ENCODE results near the gene RAP1A.

The RAP1A gene

GRCh38 chr1:111732718-111733117 lies 113.1 kb downstream of the RAP1A start:
- no peak overlapping the region for H3K4me3 ChIP-seq (ENCODE audit: low read depth, low read length)
- no peak for TF ChIP-seq MAX (IDR thresholded peaks at IDR 0.05; ENCODE audit: low read depth, low read length)
- TF ChIP-seq CTCF (IDR thresholded peaks at IDR 0.05; ENCODE audit: low read depth, low read length) = no peak
- no peak for TF ChIP-seq MYC (IDR thresholded peaks at IDR 0.05; ENCODE audit: low read depth, low read length)
- no peak for DNase-seq (ENCODE audit: low read depth)

- TF ChIP-seq MAX (IDR thresholded peaks at IDR 0.05; ENCODE audit: low read depth, low read length) = no peak
- TF ChIP-seq MYC (IDR thresholded peaks at IDR 0.05; ENCODE audit: low read depth, low read length) = no peak
- TF ChIP-seq CTCF (IDR thresholded peaks at IDR 0.05; ENCODE audit: low read depth, low read length) = no peak
- no peak for TF ChIP-seq POLR2A (IDR thresholded peaks at IDR 0.05; ENCODE audit: extremely low read depth, insufficient read length)
- peak; percentile 88 for DNase-seq (ENCODE audit: low read depth)
- H3K4me3 ChIP-seq (ENCODE audit: low read depth, low read length) = no peak overlapping the region
Observed at GRCh38 chr1:111733183-111733991, 113.8 kb downstream of the RAP1A start.

- H3K4me3 ChIP-seq (ENCODE audit: low read depth, low read length) = no peak overlapping the region
- DNase-seq (ENCODE audit: low read depth) = peak; percentile 33
- TF ChIP-seq CTCF (IDR thresholded peaks at IDR 0.05; ENCODE audit: low read depth, low read length) = no peak
- TF ChIP-seq MAX (IDR thresholded peaks at IDR 0.05; ENCODE audit: low read depth, low read length) = no peak
- no peak for TF ChIP-seq MYC (IDR thresholded peaks at IDR 0.05; ENCODE audit: low read depth, low read length)
- TF ChIP-seq POLR2A (IDR thresholded peaks at IDR 0.05; ENCODE audit: extremely low read depth, insufficient read length) = no peak
Observed at GRCh38 chr1:111733992-111734341, 114.4 kb downstream of the RAP1A start.

- no peak overlapping the region for H3K4me3 ChIP-seq (ENCODE audit: low read depth, low read length)
- no peak for TF ChIP-seq POLR2A (IDR thresholded peaks at IDR 0.05; ENCODE audit: extremely low read depth, insufficient read length)
- TF ChIP-seq MYC (IDR thresholded peaks at IDR 0.05; ENCODE audit: low read depth, low read length) = no peak
- TF ChIP-seq MAX (IDR thresholded peaks at IDR 0.05; ENCODE audit: low read depth, low read length) = no peak
- TF ChIP-seq CTCF (IDR thresholded peaks at IDR 0.05; ENCODE audit: low read depth, low read length) = no peak
- DNase-seq (ENCODE audit: low read depth) = no peak
Observed at GRCh38 chr1:111734426-111734825, 114.8 kb downstream of the RAP1A start.

- DNase-seq (ENCODE audit: low read depth) = no peak
- TF ChIP-seq MYC (IDR thresholded peaks at IDR 0.05; ENCODE audit: low read depth, low read length) (no peak), MAX (IDR thresholded peaks at IDR 0.05; ENCODE audit: low read depth, low read length) (no peak), CTCF (IDR thresholded peaks at IDR 0.05; ENCODE audit: low read depth, low read length) (no peak), POLR2A (IDR thresholded peaks at IDR 0.05; ENCODE audit: extremely low read depth, insufficient read length) (no peak)
- no peak overlapping the region for H3K4me3 ChIP-seq (ENCODE audit: low read depth, low read length)
Observed at GRCh38 chr1:111734856-111735255, 115.3 kb downstream of the RAP1A start.

Data from NB4 (cell line).